MM.1S (cell line): ENCODE data around the gene RIN2.

Source experiments
- EZH2 ChIP-seq: fragments of 300-600 bp; sonication (generic); optimal IDR thresholded peaks from 2 replicates; pipeline ENCODE3; 2017; ENCODE audit warnings: low read depth, mild to moderate bottlenecking, antibody characterized with exemption, low read length, mixed read lengths
- EZH2phosphoT487 ChIP-seq: fragments of 300-600 bp; sonication (generic); IDR thresholded peaks from 2 replicates; pipeline ENCODE4 v1.6.1; 2018; ENCODE audit warnings: antibody characterized with exemption, low read length
- TF ChIP-seq, protein P1 (sequence below): fragments of 300-600 bp; sonication (generic); IDR thresholded peaks from 2 replicates; pipeline ENCODE4 v1.5.1; 2016; ENCODE audit warnings: antibody characterized with exemption, low read length, mixed read lengths

DNA sequence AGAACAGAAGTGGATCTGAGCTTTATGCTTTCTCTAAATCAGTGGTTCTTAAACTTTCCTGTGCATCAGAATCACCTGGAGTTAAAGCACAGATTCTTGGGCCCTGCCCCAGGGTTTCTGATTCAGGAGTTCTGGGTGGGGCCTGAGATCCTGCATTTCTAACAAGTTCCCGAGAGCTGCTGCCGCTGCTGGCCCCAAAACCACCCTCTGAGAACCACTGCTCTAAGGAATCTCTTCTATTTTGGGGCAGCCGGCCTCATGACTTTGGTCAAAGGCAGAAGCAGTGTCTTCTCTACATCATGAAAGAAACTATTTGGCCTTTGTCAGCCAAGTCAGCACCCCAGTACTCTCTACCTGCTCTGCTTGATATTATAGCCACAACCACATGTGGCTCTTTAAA is 42.1 kb upstream of the RIN2 start:
- TF ChIP-seq, protein P1, sequence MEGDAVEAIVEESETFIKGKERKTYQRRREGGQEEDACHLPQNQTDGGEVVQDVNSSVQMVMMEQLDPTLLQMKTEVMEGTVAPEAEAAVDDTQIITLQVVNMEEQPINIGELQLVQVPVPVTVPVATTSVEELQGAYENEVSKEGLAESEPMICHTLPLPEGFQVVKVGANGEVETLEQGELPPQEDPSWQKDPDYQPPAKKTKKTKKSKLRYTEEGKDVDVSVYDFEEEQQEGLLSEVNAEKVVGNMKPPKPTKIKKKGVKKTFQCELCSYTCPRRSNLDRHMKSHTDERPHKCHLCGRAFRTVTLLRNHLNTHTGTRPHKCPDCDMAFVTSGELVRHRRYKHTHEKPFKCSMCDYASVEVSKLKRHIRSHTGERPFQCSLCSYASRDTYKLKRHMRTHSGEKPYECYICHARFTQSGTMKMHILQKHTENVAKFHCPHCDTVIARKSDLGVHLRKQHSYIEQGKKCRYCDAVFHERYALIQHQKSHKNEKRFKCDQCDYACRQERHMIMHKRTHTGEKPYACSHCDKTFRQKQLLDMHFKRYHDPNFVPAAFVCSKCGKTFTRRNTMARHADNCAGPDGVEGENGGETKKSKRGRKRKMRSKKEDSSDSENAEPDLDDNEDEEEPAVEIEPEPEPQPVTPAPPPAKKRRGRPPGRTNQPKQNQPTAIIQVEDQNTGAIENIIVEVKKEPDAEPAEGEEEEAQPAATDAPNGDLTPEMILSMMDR, result no peak
- no peak for TF ChIP-seq EZH2
- no peak for TF ChIP-seq EZH2phosphoT487
